Measurements from ENCODE around the gene RHOT1.

Gene RHOT1

GRCh38 chr17:32265192-32265923 is 123.1 kb downstream of the RHOT1 start, which contains the start of gene RHBDL3:
Gene RHBDL3, plus strand, starts transcription at chr17:32265832. Its CDS starts 358 bp downstream, at chr17:32266190.
- in situ Hi-C loops (cut with MboI; ENCODE audit: low sequenced_read_pairs) = no loop called here
- Histone ChIP-seq H3K4me1 (no peaks in the 10 kb centered on the region; the same call in none of the 2 replicates), H3K36me3 (replicated peaks) (no peaks in the 10 kb centered on the region), H3K27me3 (ENCODE audit: low read depth) (peaks cover 83% of the 10 kb centered on the region), H3K4me3 (peak within 1 kb of the TSS; percentile 30), H3K9me3 (no peaks in the 10 kb centered on the region)
- DNase-seq (ENCODE audit: low spot score in 2 of 2) = peak in 1 of 2 experiments; percentile 36

- H3K27me3 ChIP-seq (ENCODE audit: low read depth) = peaks cover 88% of the 10 kb centered on the region
- in situ Hi-C loops (cut with MboI; ENCODE audit: low sequenced_read_pairs) = no loop called here
- H3K9me3 ChIP-seq = no peaks in the 10 kb centered on the region
- peak overlapping the region; percentile 30 for H3K4me3 ChIP-seq
- H3K36me3 ChIP-seq (replicated peaks) = no peaks in the 10 kb centered on the region
- DNase-seq (ENCODE audit: low spot score in 2 of 2) = no peak
- H3K4me1 ChIP-seq = no peaks in the 10 kb centered on the region; the same call in none of the 2 replicates
Measured at GRCh38 chr17:32266051-32266388, 123.7 kb downstream of the RHOT1 start.

DNA sequence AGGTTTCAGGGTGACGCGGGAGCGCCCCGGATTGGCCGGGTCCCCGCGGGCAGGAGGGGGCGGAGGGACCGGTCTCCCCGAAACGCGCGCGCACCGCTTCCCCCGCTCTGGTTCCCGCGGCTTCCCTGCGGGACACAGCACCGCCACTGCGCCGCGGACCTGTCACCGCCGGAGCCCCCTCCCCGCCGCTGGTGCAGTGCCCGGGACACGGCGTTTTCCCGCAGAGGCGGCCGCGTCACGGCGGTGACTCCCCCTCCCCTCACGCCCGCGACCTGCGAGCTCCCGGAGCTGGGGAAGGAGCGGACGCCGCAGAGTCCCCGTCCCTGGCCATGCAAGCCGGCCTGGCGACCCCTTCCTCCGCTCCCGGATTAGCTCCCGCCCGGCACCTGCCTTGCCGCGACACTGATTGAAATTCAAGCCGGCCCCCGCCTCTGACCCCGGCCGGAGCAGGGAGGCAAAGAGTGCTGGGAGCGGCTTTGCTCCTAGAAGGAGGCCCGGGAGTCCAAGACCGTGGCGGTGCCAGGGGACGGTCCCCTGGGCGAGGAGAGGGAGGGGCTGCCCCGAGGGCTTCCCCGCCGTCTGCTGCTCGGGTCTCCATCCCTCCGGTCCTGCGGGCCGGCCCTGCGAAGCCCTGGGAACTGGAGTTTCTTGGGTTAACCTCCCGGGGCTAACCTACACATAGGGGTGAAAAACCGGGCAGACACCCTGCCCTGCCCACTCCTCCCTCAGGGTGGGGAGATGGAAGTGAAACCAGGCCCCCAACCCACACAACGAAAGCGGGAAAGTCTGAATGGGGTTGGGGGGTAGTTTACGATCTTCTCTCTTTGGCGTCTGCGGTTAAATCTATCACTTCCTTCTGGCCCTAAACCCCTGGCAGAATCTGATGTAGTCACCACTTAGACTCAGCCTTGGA is 124.3 kb downstream of the RHOT1 start:
- DNase-seq (ENCODE audit: low spot score in 2 of 2) = peak in 1 of 2 experiments; percentile 43
- H3K4me1 ChIP-seq = no peaks in the 10 kb centered on the region; the same call in none of the 2 replicates
- peak overlapping the region; percentile 30 for H3K4me3 ChIP-seq
- H3K9me3 ChIP-seq = no peaks in the 10 kb centered on the region
- in situ Hi-C loops (cut with MboI; ENCODE audit: low sequenced_read_pairs) = no loop called here
- H3K27me3 ChIP-seq (ENCODE audit: low read depth) = peaks cover 88% of the 10 kb centered on the region
- H3K36me3 ChIP-seq (replicated peaks) = no peaks in the 10 kb centered on the region

DNA sequence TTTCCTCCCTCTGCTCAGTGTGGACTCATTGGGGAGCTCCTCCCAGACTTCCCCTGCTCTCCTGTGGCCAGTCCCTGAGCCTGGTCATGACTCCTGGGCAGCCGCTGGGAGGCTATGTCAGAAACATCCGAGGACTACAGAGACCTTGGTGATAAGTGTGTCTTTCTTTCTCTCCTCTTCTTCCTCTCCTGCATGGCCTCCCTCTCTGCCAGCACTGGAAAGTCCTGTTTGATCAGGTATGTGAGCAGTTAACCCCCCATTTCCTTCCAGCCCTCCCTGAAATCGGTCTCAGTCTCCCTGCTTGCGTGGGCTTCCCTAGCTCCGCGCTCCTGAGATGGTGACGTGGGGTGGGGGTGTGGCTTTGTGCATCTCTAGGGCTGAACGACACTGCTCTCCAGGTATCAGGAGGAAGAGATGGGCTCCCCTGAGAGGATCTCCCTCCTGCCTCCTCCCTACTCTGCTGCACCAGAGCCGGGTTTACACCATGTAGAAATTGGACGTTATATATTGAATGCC is 125.4 kb downstream of the RHOT1 start:
- in situ Hi-C loops (cut with MboI; ENCODE audit: low sequenced_read_pairs) = no loop called here
- peaks cover 81% of the 10 kb centered on the region for H3K27me3 ChIP-seq (ENCODE audit: low read depth)
- H3K36me3 ChIP-seq (replicated peaks) = no peaks in the 10 kb centered on the region
- DNase-seq (ENCODE audit: low spot score in 2 of 2) = no peak
- no peaks in the 10 kb centered on the region for H3K9me3 ChIP-seq
- no peaks in the 10 kb centered on the region; the same call in none of the 2 replicates for H3K4me1 ChIP-seq
- H3K4me3 ChIP-seq = no peak overlapping the region

DNA sequence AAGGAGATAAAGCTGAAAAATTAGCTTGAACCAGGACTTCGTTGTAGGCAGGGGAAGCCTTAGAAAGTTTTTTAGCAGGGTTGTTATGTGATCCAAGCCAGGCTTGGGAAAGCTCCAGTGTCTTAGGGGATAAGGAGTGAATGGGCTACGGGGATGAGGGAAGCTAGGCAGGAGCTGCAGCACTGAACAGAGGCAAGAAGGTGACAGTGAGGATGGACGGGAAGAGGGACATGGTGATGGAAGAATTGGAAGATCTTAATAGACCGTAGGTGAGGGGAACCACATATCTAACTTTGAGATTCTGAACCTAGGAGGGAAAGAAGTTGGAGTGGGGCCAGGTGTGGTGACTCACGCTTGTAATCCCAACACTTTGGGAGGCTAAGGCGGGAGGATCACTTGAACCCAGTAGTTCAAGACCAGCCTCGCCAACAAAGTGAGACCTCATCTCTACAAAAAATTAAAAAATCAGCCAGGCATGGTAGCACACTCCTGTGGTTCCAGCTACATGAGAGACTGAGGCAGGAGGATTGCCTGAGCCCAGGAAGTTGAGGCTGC is 126.5 kb downstream of the RHOT1 start:
- no peaks in the 10 kb centered on the region for H3K36me3 ChIP-seq (replicated peaks)
- DNase-seq (ENCODE audit: low spot score in 2 of 2) = no peak
- no peaks in the 10 kb centered on the region for H3K9me3 ChIP-seq
- in situ Hi-C loops (cut with MboI; ENCODE audit: low sequenced_read_pairs) = no loop called here
- no peaks in the 10 kb centered on the region; the same call in none of the 2 replicates for H3K4me1 ChIP-seq
- no peak overlapping the region for H3K4me3 ChIP-seq
- peaks cover 70% of the 10 kb centered on the region for H3K27me3 ChIP-seq (ENCODE audit: low read depth)

DNA sequence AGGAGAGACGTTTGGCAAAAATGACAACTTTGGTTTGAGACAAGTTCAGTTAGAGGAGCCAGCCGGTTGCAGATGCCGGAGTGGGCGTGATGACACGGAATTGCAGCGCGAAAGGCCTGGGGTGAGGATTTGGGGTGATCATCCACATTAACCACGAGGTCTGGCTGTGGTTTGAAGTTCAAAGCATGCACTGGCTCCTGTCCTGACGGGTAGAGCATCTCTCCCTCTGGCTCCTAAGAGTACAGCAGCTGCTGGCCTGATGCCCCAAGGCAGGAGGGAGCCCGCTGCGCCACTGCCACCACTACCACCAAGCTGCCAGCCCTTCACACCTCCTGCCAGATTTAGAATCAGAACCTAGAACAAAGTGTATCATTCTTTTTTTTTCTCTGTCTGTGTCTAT is 127.1 kb downstream of the RHOT1 start:
- Histone ChIP-seq H3K4me3 (no peak overlapping the region), H3K27me3 (ENCODE audit: low read depth) (peaks cover 65% of the 10 kb centered on the region), H3K36me3 (replicated peaks) (no peaks in the 10 kb centered on the region), H3K4me1 (no peaks in the 10 kb centered on the region; the same call in none of the 2 replicates), H3K9me3 (no peaks in the 10 kb centered on the region)
- DNase-seq (ENCODE audit: low spot score in 2 of 2) = no peak
- in situ Hi-C loops (cut with MboI; ENCODE audit: low sequenced_read_pairs) = no loop called here

GRCh38 chr17:32271844-32272243 is 129.5 kb downstream of the RHOT1 start:
- H3K4me3 ChIP-seq = no peak overlapping the region
- no peaks in the 10 kb centered on the region; the same call in 1 of the 2 replicates for H3K4me1 ChIP-seq
- H3K36me3 ChIP-seq (replicated peaks) = no peaks in the 10 kb centered on the region
- H3K9me3 ChIP-seq = no peaks in the 10 kb centered on the region
- no peak for DNase-seq (ENCODE audit: low spot score in 2 of 2)
- in situ Hi-C loops (cut with MboI; ENCODE audit: low sequenced_read_pairs) = no loop called here
- H3K27me3 ChIP-seq (ENCODE audit: low read depth) = peaks cover 46% of the 10 kb centered on the region

GRCh38 chr17:32274101-32274500 is 131.8 kb downstream of the RHOT1 start:
- in situ Hi-C loops (cut with MboI; ENCODE audit: low sequenced_read_pairs) = no loop called here
- Histone ChIP-seq H3K36me3 (replicated peaks) (no peaks in the 10 kb centered on the region), H3K27me3 (ENCODE audit: low read depth) (peaks cover 23% of the 10 kb centered on the region), H3K4me3 (no peak overlapping the region), H3K9me3 (no peaks in the 10 kb centered on the region), H3K4me1 (no peaks in the 10 kb centered on the region)
- DNase-seq (ENCODE audit: low spot score in 2 of 2) = no peak

- peaks cover 18% of the 10 kb centered on the region for H3K27me3 ChIP-seq (ENCODE audit: low read depth)
- in situ Hi-C loops (cut with MboI; ENCODE audit: low sequenced_read_pairs) = no loop called here
- no peak overlapping the region for H3K4me3 ChIP-seq
- DNase-seq (ENCODE audit: low spot score in 2 of 2) = no peak
- H3K4me1 ChIP-seq = no peaks in the 10 kb centered on the region
- H3K9me3 ChIP-seq = no peaks in the 10 kb centered on the region
- no peaks in the 10 kb centered on the region for H3K36me3 ChIP-seq (replicated peaks)
Measured at GRCh38 chr17:32274643-32275042, 132.3 kb downstream of the RHOT1 start.
